Measurements from ENCODE around the gene FN1.

FN1 gene

DNA sequence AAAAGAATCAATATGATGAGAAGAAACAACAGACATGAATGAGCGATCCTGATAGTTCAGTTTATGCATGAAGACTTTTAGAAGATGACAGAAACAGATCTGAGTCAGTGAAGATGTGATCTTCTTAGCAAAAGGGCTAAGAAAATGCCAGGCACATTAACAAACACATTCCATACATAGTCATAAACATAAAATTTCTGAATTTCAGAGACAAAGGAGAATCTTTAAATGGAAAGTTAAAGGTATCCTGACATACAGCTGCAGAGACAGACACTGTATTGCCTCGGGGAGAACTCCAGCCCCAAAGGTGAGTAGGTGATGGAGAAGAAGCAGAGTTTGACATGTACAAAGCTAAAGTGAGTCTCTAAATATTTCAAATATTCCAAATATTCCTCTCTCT, 40.6 kb upstream of the FN1 start:
- no peak for DNase-seq (ENCODE audit: low spot score)
- TF ChIP-seq, protein P1, sequence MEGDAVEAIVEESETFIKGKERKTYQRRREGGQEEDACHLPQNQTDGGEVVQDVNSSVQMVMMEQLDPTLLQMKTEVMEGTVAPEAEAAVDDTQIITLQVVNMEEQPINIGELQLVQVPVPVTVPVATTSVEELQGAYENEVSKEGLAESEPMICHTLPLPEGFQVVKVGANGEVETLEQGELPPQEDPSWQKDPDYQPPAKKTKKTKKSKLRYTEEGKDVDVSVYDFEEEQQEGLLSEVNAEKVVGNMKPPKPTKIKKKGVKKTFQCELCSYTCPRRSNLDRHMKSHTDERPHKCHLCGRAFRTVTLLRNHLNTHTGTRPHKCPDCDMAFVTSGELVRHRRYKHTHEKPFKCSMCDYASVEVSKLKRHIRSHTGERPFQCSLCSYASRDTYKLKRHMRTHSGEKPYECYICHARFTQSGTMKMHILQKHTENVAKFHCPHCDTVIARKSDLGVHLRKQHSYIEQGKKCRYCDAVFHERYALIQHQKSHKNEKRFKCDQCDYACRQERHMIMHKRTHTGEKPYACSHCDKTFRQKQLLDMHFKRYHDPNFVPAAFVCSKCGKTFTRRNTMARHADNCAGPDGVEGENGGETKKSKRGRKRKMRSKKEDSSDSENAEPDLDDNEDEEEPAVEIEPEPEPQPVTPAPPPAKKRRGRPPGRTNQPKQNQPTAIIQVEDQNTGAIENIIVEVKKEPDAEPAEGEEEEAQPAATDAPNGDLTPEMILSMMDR (IDR thresholded peaks at IDR 0.05): no peak
- Histone ChIP-seq H3K27ac (no peak overlapping the region), H3K4me3 (no peak overlapping the region)

- DNase-seq (ENCODE audit: low spot score): no peak
- TF ChIP-seq, protein P1 (IDR thresholded peaks at IDR 0.05): no peak
- Histone ChIP-seq H3K4me3 (no peak overlapping the region), H3K27ac (peak overlapping the region in 1 of 2 donors; percentile 4)
These were observed 30.4 kb upstream of the FN1 start for GRCh38 chr2:215466097-215466909.

DNA sequence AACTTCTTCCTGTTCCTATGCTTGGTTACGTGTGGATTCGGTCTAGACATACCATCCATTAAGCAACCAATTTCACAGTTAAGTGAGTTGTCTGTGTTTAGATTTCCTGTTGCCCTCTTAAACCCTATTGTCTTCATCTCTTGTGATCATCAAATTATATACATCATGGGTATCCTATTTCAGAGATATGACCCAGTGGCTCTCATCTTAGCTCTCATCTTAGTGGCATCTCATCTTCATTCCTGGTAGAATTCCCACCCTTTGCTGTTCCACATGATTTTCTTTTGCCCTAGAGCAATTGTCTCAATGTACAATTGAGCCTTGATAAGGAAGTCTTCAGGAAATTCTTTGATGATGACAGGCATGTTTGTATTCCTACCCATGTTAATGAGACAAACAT, 29.4 kb upstream of the FN1 start:
- TF ChIP-seq, protein P1 (IDR thresholded peaks at IDR 0.05): no peak
- Histone ChIP-seq H3K4me3 (no peak overlapping the region), H3K27ac (no peak overlapping the region)
- no peak for DNase-seq (ENCODE audit: low spot score)

DNA sequence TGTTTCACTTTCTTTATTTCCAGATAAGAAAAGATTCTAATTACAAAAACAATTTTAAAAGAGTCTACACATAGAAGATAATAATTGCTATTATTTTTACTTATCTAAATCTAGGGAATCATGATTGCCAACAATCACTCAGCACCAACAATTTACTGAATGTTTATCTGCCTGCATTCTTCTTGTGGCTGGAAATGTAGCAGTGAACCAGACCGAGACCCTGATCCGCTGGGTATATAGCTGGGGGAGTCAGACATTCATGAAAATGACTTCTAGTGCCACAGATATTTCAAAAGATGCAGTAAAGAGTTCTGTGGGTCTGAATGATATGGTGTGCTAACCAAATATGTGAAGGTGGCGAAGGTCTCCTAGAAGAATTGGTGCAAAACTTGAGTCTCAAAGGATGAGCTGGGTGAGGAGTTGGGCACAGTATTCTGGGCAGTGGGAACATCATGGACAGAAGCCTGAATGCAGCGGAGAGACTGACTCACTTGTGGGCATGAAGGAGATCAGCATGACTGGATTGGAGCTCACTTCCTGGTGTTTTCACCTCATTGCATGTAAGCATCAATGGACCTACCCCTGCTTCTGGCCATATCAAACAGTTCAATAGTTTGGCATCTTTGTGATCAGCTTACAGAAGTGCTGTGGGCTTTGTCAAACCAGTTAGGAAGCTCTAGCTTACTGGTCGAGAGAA, 26.1 kb upstream of the FN1 start:
- Histone ChIP-seq H3K27ac (peak overlapping the region; percentile 59 to 76), H3K4me3 (no peak overlapping the region)
- no peak for DNase-seq (ENCODE audit: low spot score)
- TF ChIP-seq, protein P1 (IDR thresholded peaks at IDR 0.05): no peak

- peak overlapping the region; percentile 59 to 76 for H3K27ac ChIP-seq
These were observed 25.0 kb upstream of the FN1 start for GRCh38 chr2:215460682-215461382.

DNA sequence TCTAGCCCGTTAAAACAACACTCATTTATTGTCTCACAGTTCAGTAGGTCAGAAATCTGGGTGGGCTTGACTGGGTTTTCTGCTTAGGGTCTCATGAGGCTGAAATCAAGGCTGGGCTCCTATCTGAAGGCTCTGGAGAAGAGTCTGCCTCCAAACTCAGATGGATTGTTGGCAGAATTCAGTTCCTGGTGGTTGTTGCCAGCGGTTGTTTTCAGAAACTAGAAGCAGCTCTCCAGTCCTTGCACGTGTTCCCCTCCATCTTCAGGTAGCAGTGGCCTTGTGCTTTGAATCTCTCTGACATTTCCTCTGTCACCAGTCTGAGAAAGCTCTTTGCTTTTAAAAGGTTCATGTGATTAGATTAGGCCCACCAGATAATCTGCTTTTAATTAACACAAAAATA, 20.1 kb upstream of the FN1 start:
- TF ChIP-seq, protein P1 (IDR thresholded peaks at IDR 0.05): no peak
- no peak overlapping the region for H3K4me3 ChIP-seq
- DNase-seq (ENCODE audit: low spot score): no peak
- H3K27ac ChIP-seq: no peak overlapping the region

More at GRCh38 chr2:215460682-215461382, 25.0 kb upstream of the FN1 start:
- TF ChIP-seq, protein P1 (IDR thresholded peaks at IDR 0.05): no peak
- peak overlapping the region; percentile 5 for H3K4me3 ChIP-seq
- DNase-seq (ENCODE audit: low spot score): no peak

All from coronary artery (tissue), 2 donors.